Heart left ventricle (tissue), 16 donors: ENCODE results near the gene PACS2. TPM values are rescaled to one million over a fixed set of nuclear protein-coding genes. Genes with fewer than 3 reads are reported as not detected.

Experiments used
- ATAC-seq, 4 donors: fragments of 200-7000 bp; cut with Tn5 transposase; one replicate each; pipeline ENCODE4 v1.9.1; 2020 to 2022; ENCODE audit warnings: moderate library complexity in 4 of 4, mild to moderate bottlenecking in 3 of 4, moderate number of reproducible peaks in 1 of 4
- DNase-seq, 5 donors: peaks; one replicate each; pipeline ENCODE4 v3.0.0-alpha.2; 2020
- H3K27ac ChIP-seq, 12 donors: fragments of 200-600 bp; sonication (generic) in 4 of 12; one replicate each; pipeline versions ENCODE4 v1.5.0 to v1.8.0; 2016 to 2022; ENCODE audit warnings: mild to moderate bottlenecking in 2 of 12
- H3K27me3 ChIP-seq, 9 donors: fragments of 200-600 bp; sonication (generic) in 2 of 9; one replicate each; pipeline versions ENCODE4 v1.5.1 to v1.8.0; 2016 to 2022; ENCODE audit warnings: mild to moderate bottlenecking in 3 of 9
- H3K36me3 ChIP-seq, 9 donors: fragments of 200-600 bp; sonication (generic) in 2 of 9; one replicate each; pipeline versions ENCODE4 v1.5.0 to v1.8.0; 2018 to 2022; ENCODE audit warnings: mild to moderate bottlenecking in 2 of 9
- H3K4me1 ChIP-seq, 12 donors: fragments of 200-600 bp; sonication (generic) in 4 of 12; one replicate each; pipeline versions ENCODE4 v1.5.0 to v1.8.0; 2016 to 2022; ENCODE audit warnings: mild to moderate bottlenecking in 3 of 12
- H3K4me3 ChIP-seq, 12 donors: fragments of 200-600 bp; sonication (generic) in 4 of 12; one replicate each; pipeline versions ENCODE4 v1.5.0 to v1.8.0; 2017 to 2022; ENCODE audit warnings: mild to moderate bottlenecking in 9 of 12, moderate library complexity in 4 of 12
- H3K9me3 ChIP-seq, 12 donors: fragments of 200-600 bp; sonication (generic) in 4 of 12; one replicate each; pipeline versions ENCODE4 v1.5.0 to v1.8.0; 2016 to 2022; ENCODE audit warnings: mild to moderate bottlenecking in 1 of 12
- POLR2A ChIP-seq, 2 donors: fragments of 450-650 bp; IDR thresholded peaks; one replicate each; pipeline ENCODE4 v1.6.1; 2017; ENCODE audit warnings: antibody characterized with exemption in 2 of 2, mild to moderate bottlenecking in 2 of 2, moderate library complexity in 2 of 2
- WGBS, 4 donors: extraction: QIAGEN DNeasy Blood & Tissue Kit in 2 of 4; methylation state at CpG; one replicate each; pipeline versions ENCODE4 v1.1.5 to v1.1.7; 2013 to 2018; 5-methylcytosine and 5-hydroxymethylcytosine counted together
- intact Hi-C, 10 donors: fragments of 100-400 bp; cut with DNase I; formaldehyde crosslinking; loops; one replicate each; pipeline versions ENCODE4 v1.11.1 to v1.14.2; 2022
- polyA plus RNA-seq, 2 donors: library from polyadenylated mRNA; stranded (reverse); fragments of 200-250 nt; gene quantifications; one replicate each; pipeline ENCODE4 v1.2.3, GENCODE V29; 2013
- total RNA-seq, 9 donors: library from RNA; depleted of rRNA in 2 of 9; stranded (reverse); fragments of >200 nt in 2 of 9; fragmentation: NEBNext Ultra II Directional in 3 of 9; extraction: Animal tissue kit (Norgen Biotek cat#: 25700) in 3 of 9; gene quantifications; one replicate each; pipeline versions ENCODE4 v1.1.0 to v1.2.4, GENCODE V29; 2016 to 2023
- TF ChIP-seq, protein P1 (sequence below), 12 donors: fragments of 200-600 bp; sonication (generic) in 4 of 12; IDR thresholded peaks; one replicate each; pipeline versions ENCODE4 v1.5.0 to v1.8.0; 2018 to 2022; ENCODE audit warnings: antibody characterized with exemption in 12 of 12, mild to moderate bottlenecking in 5 of 12
- donor health status: ischemic (EF 13 %, LVEDD 7.1; RV severe dilation, severe dysfunction).
- donor health status: healthy with polysubstance abuse.
- donor health status: DM: no; HTN: yes; CAD: no.
- donor health status: DM: no; HTN: no; CAD: no.
- donor health status: ischemic (EF 25% LVEDD 6.9; RV normal size, moderate dysfunction).
- donor health status: ischemic (EF 25% LVEDD 5.7; RV mildly dilated, moderate dysfunction).
- donor health status: healthy.
- donor health status: DM: yes; HTN: yes; CAD: no.
- donor health status: ischemic (EF 35%, LVEDD 5.7; RV mildly dilated, moderate dysfunction).
- donor health status: nonischemic (EF 11% LVEDD 7.7; RV severe dilation, severe dysfunction).
- donor health status: DM: yes; HTN: yes; CAD: no.
- donor health status: PGD.
- donor health status: ischemic (EF 29% LVEDD 5.4; RV normal size, mild dysfunction).
- donor health status: nonischemic (EF 23%, LVEDD 6.1; RV moderate dilation, normal function).

The PACS2 gene
- total and polyA plus RNA-seq, 11 donors = 47.3 to 90.3 (median 60.8) TPM

DNA sequence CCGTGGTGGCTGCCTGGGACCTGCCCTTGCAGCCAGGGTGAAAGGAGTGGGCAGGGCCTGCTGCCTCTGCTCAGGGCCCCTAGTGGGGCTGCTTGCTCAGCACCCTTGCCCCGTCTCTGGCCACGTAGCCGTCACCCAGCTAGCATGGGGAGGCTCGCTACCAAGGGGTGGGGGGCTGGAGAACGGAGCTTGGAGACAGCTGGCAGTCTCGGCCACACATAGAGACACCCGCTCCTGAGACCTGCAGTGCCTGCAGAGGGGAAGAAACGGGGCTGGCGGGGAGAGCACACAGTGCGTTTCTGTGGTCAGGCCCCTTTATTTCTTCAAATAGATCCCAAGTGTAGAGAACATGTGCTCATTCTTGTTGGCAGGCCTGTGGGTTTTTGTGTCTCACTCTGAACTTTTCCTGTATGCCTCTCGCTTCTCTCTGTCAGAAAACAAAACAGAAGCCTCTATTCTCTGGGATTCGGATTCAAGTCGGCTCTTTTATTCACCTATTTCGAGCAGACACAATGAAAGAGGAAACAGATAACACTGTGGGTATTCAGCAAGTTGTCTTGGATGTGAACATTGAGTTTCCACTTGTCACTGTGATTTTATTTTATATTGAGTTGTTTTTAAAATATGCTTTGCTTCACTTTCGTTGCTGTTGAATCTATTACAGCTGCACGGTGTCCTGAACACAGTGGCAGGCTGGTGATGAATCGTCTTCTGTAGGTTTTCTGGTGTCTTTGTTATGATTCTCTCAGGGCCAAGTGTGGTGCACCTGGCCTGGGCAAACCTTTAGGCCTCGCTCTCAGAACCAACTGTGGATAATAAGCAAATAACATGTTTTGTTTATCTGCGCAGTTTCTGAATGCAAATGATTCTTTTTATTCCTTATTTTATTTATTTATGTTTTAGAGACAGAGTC is 26.5 kb downstream of the PACS2 start:
- peaks cover 5 to 78% (median 42%) of the 10 kb centered on the region in 12 donors for H3K4me1 ChIP-seq
- H3K27me3 ChIP-seq = no peaks in the 10 kb centered on the region
- 37 to 51% (median 45%) methylated on average over 17 to 20 of the region's 20 CpGs for WGBS, 4 donors
- peaks cover 0 to 14% (median 0%) of the 10 kb centered on the region in 12 donors for H3K9me3 ChIP-seq
- peak; percentile 5 to 21 (median 16) for ATAC-seq
- no peak for DNase-seq
- no peak for TF ChIP-seq POLR2A (IDR thresholded peaks at IDR 0.05)
- TF ChIP-seq, protein P1, sequence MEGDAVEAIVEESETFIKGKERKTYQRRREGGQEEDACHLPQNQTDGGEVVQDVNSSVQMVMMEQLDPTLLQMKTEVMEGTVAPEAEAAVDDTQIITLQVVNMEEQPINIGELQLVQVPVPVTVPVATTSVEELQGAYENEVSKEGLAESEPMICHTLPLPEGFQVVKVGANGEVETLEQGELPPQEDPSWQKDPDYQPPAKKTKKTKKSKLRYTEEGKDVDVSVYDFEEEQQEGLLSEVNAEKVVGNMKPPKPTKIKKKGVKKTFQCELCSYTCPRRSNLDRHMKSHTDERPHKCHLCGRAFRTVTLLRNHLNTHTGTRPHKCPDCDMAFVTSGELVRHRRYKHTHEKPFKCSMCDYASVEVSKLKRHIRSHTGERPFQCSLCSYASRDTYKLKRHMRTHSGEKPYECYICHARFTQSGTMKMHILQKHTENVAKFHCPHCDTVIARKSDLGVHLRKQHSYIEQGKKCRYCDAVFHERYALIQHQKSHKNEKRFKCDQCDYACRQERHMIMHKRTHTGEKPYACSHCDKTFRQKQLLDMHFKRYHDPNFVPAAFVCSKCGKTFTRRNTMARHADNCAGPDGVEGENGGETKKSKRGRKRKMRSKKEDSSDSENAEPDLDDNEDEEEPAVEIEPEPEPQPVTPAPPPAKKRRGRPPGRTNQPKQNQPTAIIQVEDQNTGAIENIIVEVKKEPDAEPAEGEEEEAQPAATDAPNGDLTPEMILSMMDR (IDR thresholded peaks at IDR 0.05) = no peak
- H3K27ac ChIP-seq = peak overlapping the region in 11 of 12 donors; percentile 35 to 80 (median 54)
- H3K36me3 ChIP-seq = no peaks in the 10 kb centered on the region
- no peak overlapping the region for H3K4me3 ChIP-seq
- intact Hi-C loops = loop anchor here in 1 of 10 donors (10.0 kb wide), 1 partner anchor 76 kb away; no protein-coding TSS in a partner anchor

DNA sequence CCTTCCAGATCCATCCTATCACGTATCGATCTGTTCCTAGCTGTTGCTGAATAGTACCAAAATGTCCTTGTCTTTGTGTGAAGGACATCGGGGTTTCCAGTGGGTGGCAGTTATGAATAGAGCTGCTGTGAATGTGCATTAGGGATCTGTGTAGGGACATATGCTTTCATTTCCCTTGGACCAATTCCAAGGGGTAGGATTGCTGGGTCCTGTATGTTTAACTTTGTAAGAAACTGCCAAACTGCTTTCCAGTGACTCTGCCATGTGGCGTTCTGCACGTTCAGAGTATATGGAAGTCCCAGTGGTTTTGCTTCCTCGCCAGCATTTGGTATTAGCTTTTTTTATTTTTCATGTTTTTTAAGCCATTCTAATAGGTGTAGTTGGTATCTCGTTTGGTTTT is 28.6 kb downstream of the PACS2 start:
- peaks cover 0 to 14% (median 0%) of the 10 kb centered on the region in 12 donors for H3K9me3 ChIP-seq
- H3K27me3 ChIP-seq = no peaks in the 10 kb centered on the region
- peak overlapping the region in 4 of 12 donors; percentile 27 to 53 (median 42) for H3K27ac ChIP-seq
- intact Hi-C loops = loop anchor here in 1 of 10 donors (10.0 kb wide), 1 partner anchor 78 kb away; no protein-coding TSS in a partner anchor
- no peak for DNase-seq
- H3K4me1 ChIP-seq = peaks cover 5 to 64% (median 28%) of the 10 kb centered on the region in 12 donors
- no peak for TF ChIP-seq POLR2A (IDR thresholded peaks at IDR 0.05)
- TF ChIP-seq, protein P1 (IDR thresholded peaks at IDR 0.05) = no peak
- ATAC-seq = no peak
- 61 to 73% (median 70%) methylated on average over 7 of the region's 7 CpGs for WGBS, 4 donors
- H3K4me3 ChIP-seq = no peak overlapping the region
- H3K36me3 ChIP-seq = no peaks in the 10 kb centered on the region

DNA sequence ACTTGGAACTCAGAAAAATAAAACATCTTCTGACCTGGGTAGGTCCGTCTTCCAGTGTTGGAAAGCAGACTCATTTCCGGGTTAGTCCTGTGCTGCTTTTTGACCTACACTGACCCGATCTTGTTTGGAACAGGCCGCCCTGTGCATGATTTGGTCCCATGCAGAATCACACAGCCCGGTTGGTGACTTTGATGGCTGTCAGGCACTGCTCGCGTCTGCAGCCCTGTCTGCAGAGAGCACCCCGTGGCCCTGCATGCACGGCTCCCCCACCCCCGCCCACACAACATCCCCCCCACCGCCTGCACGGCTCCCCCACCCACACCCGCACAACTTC is 31.6 kb downstream of the PACS2 start:
- H3K27ac ChIP-seq = no peak overlapping the region
- DNase-seq = peak in 1 of 5 donors; percentile 22
- intact Hi-C loops = loop anchor here in 1 of 10 donors (10.0 kb wide), 1 partner anchor 81 kb away; no protein-coding TSS in a partner anchor
- H3K4me3 ChIP-seq = no peak overlapping the region
- H3K36me3 ChIP-seq = peaks cover 0 to 8% (median 0%) of the 10 kb centered on the region in 9 donors
- 49 to 64% (median 53%) methylated on average over 10 to 13 of the region's 13 CpGs for WGBS, 4 donors
- TF ChIP-seq, protein P1 (IDR thresholded peaks at IDR 0.05) = no peak
- no peak for TF ChIP-seq POLR2A (IDR thresholded peaks at IDR 0.05)
- peaks cover 0 to 14% (median 0%) of the 10 kb centered on the region in 12 donors for H3K9me3 ChIP-seq
- H3K27me3 ChIP-seq = no peaks in the 10 kb centered on the region
- peak in 2 of 4 donors; percentile 42 for ATAC-seq
- H3K4me1 ChIP-seq = peaks cover 0 to 39% (median 16%) of the 10 kb centered on the region in 12 donors
